ENCODE data around the gene NHLH1. TPM values are rescaled to one million over a fixed set of nuclear protein-coding genes. Genes with fewer than 3 reads are reported as not detected.
A peak's percentile ranks its signal among the peaks of the same experiment; 100 is the strongest.
"Not testable (repeated sequence)": the region's sequence is repeated elsewhere in the genome, so short reads cannot be mapped to it uniquely, and the experiment has no call there.

The NHLH1 gene
- total RNA-seq, 4 donors from 2014 or later = not detected

DNA sequence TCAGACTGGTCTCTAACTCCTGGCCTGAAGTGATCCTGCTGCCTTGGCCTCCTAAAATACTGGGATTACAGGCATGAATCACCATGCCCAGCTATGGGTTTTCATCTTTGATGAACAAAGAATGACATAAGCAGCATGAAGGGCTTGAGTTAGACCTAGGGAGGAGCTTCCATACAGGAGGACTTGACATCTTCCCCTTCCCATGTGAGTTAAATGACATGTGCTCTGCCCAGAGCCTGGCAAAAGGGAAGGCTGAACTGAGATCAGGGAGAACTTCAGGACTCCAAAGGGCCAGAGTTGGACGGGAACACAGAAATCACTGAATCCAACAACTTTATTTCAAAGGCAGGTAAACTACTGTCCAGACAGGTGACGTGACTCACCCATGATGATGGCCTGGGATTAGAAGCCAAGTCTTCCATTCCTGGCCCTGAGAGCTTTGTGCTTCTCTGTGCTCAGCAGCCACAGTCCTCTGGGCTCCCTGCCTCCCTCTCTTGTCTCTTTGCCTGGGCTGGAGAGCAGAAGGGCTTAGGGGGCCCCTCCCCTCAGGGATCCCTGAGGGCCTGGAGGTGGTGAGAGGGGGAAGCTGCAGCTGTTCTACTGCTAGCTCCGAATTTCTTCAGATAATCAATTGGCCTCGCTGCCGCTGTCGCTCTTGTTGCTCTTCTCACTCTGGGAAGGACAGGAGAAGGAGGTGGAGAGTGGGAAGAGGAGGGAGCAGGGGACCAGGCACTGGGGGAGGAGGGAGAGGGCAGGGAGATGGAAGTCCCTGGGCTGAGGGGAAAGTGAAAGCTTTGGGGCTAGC, 7.6 kb downstream of the NHLH1 start:
- H3K4me3 ChIP-seq = peak overlapping the region in 1 of 2 donors; percentile 10
- peak overlapping the region in 3 of 4 donors; percentile 13 to 61 (median 54) for H3K27ac ChIP-seq
- no peaks in the 10 kb centered on the region for H3K36me3 ChIP-seq
- H3K9me3 ChIP-seq = no peaks in the 10 kb centered on the region
- peak; percentile 22 for ATAC-seq
- no peak for TF ChIP-seq POLR2A (IDR thresholded peaks at IDR 0.05)
- no peak for TF ChIP-seq CTCF (IDR thresholded peaks at IDR 0.05)
- TF ChIP-seq POLR2AphosphoS5 (IDR thresholded peaks at IDR 0.05) = no peak
- no peak for TF ChIP-seq EP300 (IDR thresholded peaks at IDR 0.05)
- peaks cover 49% of the 10 kb centered on the region for H3K27me3 ChIP-seq
- H3K4me1 ChIP-seq = peaks cover 0 to 25% (median 12%) of the 10 kb centered on the region in 3 donors
- WGBS, 2 donors (ENCODE audit: low coverage in 1 of 2) = 54 to 60% methylated on average over 1 to 2 of the region's 6 CpGs

- peak overlapping the region in 3 of 4 donors; percentile 8 to 59 (median 54) for H3K27ac ChIP-seq
- no peak overlapping the region for H3K4me3 ChIP-seq
- no peak for TF ChIP-seq EP300 (IDR thresholded peaks at IDR 0.05)
- TF ChIP-seq POLR2AphosphoS5 (IDR thresholded peaks at IDR 0.05) = no peak
- no peak for TF ChIP-seq POLR2A (IDR thresholded peaks at IDR 0.05)
- no peak for TF ChIP-seq CTCF (IDR thresholded peaks at IDR 0.05)
- no peaks in the 10 kb centered on the region for H3K36me3 ChIP-seq
- WGBS, 2 donors (ENCODE audit: low coverage in 1 of 2) = 25 to 27% methylated on average over 4 to 8 of the region's 9 CpGs
- peaks cover 39% of the 10 kb centered on the region for H3K27me3 ChIP-seq
- H3K4me1 ChIP-seq = peaks cover 0 to 25% (median 12%) of the 10 kb centered on the region in 3 donors
- peak; percentile 40 for ATAC-seq
- H3K9me3 ChIP-seq = no peaks in the 10 kb centered on the region
These were observed 9.1 kb downstream of the NHLH1 start for GRCh38 chr1:160375788-160376524.

DNA sequence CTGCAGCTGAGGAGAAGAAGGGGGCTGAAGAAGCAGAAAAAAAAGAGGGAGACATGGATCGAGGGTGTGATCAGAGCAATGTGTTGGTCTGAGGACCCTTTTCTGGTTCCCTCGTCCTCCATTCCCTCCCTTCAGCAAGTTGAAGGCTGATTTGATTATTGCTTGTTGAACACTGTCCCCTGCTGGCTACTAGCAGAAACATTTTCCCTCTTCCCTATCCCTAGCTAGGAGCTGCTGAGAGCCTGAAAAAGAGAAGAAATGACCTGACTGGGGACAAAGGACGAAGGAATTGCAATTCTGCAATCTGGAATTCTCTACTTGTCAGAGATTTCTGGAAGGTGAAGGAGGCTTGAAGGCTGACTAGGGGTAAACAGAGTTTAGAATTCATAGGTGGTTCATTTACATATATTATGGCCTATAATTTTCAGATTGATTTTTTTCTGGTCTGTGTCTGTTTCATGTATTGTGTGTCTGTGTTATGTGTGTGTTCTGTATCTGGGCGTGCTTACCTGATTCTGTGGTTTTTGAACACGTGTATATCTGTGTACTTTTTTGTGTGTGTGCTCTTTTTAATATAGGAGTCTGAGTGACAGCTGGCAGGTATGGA, 9.8 kb downstream of the NHLH1 start:
- no peaks in the 10 kb centered on the region for H3K9me3 ChIP-seq
- peaks cover 33% of the 10 kb centered on the region for H3K27me3 ChIP-seq
- no peaks in the 10 kb centered on the region for H3K36me3 ChIP-seq
- H3K27ac ChIP-seq = peak overlapping the region in 2 of 4 donors; percentile 54 to 59
- H3K4me3 ChIP-seq = no peak overlapping the region
- ATAC-seq = peak; percentile 68
- WGBS, 2 donors (ENCODE audit: low coverage in 1 of 2) = 4 to 7% methylated on average over 4 to 5 of the region's 5 CpGs
- H3K4me1 ChIP-seq = peaks cover 0 to 25% (median 12%) of the 10 kb centered on the region in 3 donors
- peak in 3 of 4 experiments; percentile 74 to 87 (median 83) for TF ChIP-seq CTCF (IDR thresholded peaks at IDR 0.05)
- TF ChIP-seq EP300 (IDR thresholded peaks at IDR 0.05) = no peak
- no peak for TF ChIP-seq POLR2AphosphoS5 (IDR thresholded peaks at IDR 0.05)

- no peak for ATAC-seq
- no peak for TF ChIP-seq POLR2AphosphoS5 (IDR thresholded peaks at IDR 0.05)
- TF ChIP-seq EP300 (IDR thresholded peaks at IDR 0.05) = no peak
- TF ChIP-seq POLR2A (IDR thresholded peaks at IDR 0.05) = no peak
- no peak for TF ChIP-seq CTCF (IDR thresholded peaks at IDR 0.05)
- Histone ChIP-seq H3K9me3 (no peaks in the 10 kb centered on the region), H3K4me1 (peaks cover 0 to 25% (median 12%) of the 10 kb centered on the region in 3 donors), H3K27ac (no peak overlapping the region), H3K4me3 (no peak overlapping the region), H3K27me3 (peaks cover 22% of the 10 kb centered on the region), H3K36me3 (no peaks in the 10 kb centered on the region)
- WGBS, 2 donors (ENCODE audit: low coverage in 1 of 2) = 50 to 74% methylated on average over 2 to 4 of the region's 7 CpGs
These were observed 10.8 kb downstream of the NHLH1 start for GRCh38 chr1:160377585-160378206.

DNA sequence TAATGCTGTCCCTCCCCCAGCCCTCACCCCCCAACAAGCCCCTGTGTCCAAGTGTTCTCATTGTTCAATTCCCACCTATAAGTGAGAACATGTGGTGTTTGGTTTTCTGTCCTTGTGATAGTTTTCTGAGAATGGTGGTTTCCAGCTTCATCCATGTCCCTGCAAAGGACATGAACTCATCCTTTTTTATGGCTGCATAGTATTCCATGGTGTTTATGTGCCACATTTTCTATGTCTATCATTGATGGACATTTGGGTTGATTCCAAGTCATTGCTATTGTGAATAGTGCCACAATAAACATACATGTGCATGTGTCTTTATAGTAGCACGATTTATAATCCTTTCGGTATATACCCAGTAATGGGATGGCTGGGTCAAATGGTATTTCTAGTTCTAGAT, 17.9 kb downstream of the NHLH1 start:
- 86 to 95% methylated on average over 2 of the region's 2 CpGs for WGBS, 2 donors (ENCODE audit: low coverage in 1 of 2)
- not testable (repeated sequence) for ATAC-seq

GRCh38 chr1:160388406-160388805, 21.5 kb downstream of the NHLH1 start:
- not testable (repeated sequence) for H3K4me3 ChIP-seq, H3K27me3 ChIP-seq, H3K4me1 ChIP-seq, H3K9me3 ChIP-seq, H3K36me3 ChIP-seq, H3K27ac ChIP-seq, ATAC-seq
- 29 to 61% methylated on average over 1 to 3 of the region's 4 CpGs for WGBS, 2 donors (ENCODE audit: low coverage in 1 of 2)

More for the DNA sequence above, 17.9 kb downstream of the NHLH1 start:
- H3K36me3 ChIP-seq, H3K9me3 ChIP-seq, H3K27ac ChIP-seq, H3K4me3 ChIP-seq, H3K4me1 ChIP-seq, H3K27me3 ChIP-seq: not testable (repeated sequence)

Data from gastroesophageal sphincter (tissue), 4 donors.